CD14-positive monocyte (primary cell): ENCODE data around the gene AFDN. TPM values are rescaled to one million over a fixed set of nuclear protein-coding genes. Genes with fewer than 3 reads are reported as not detected.

Experiments
- DNase-seq, 3 donors: peaks; one replicate each; pipeline ENCODE4 v3.0.0-alpha.2; 2011 to 2022
- H2AFZ ChIP-seq: 2 replicates; pipeline ENCODE4 v1.6.0; 2012; ENCODE audit warnings: mild to moderate bottlenecking, low read depth, low read length, inconsistent platforms; ENCODE audit not compliant: insufficient read depth, poor library complexity, severe bottlenecking
- H3K27ac ChIP-seq, 2 donors: 1 replicate in 1 of 2; 2 replicates in 1 of 2; pipeline ENCODE4 v1.5.1; 2012 to 2013; ENCODE audit warnings: low read length in 2 of 2, control low read depth in 1 of 2, inconsistent platforms in 1 of 2, low read depth in 1 of 2, mild to moderate bottlenecking in 1 of 2
- H3K27me3 ChIP-seq, 2 donors: one replicate each; pipeline versions ENCODE4 v1.6.0 to v1.6.1; 2011 to 2013; ENCODE audit warnings: low read length in 2 of 2; ENCODE audit not compliant: control insufficient read depth in 2 of 2, insufficient read depth in 2 of 2
- H3K36me3 ChIP-seq, 2 donors: replicated peaks in 1 of 2; 1 replicate in 1 of 2; 2 replicates in 1 of 2; pipeline versions ENCODE4 v1.5.1 to v1.6.1; 2012 to 2013; ENCODE audit warnings: low read length in 2 of 2, control low read depth in 1 of 2, inconsistent platforms in 1 of 2, mild to moderate bottlenecking in 1 of 2; ENCODE audit not compliant: insufficient read depth in 2 of 2, control insufficient read depth in 1 of 2
- H3K4me1 ChIP-seq, 2 donors: 1 replicate in 1 of 2; 2 replicates in 1 of 2; pipeline versions ENCODE4 v1.5.1 to v1.6.1; 2012 to 2013; ENCODE audit warnings: low read length in 2 of 2, control low read depth in 1 of 2, inconsistent platforms in 1 of 2, mild to moderate bottlenecking in 1 of 2, moderate library complexity in 1 of 2; ENCODE audit not compliant: insufficient read depth in 2 of 2, control insufficient read depth in 1 of 2
- H3K4me2 ChIP-seq: replicated peaks from 2 replicates; pipeline ENCODE3; 2012; ENCODE audit warnings: low read length, moderate library complexity, mild to moderate bottlenecking; ENCODE audit not compliant: poor library complexity, severe bottlenecking; ENCODE audit errors: extremely low read depth
- H3K4me3 ChIP-seq, 3 experiments: fragments of 200-600 bp in 1 of 3; sonication (generic) in 1 of 3; replicated peaks in 1 of 3; 1 replicate in 2 of 3; 2 replicates in 1 of 3; pipeline ENCODE4 v1.5.1; 2011 to 2013; ENCODE audit warnings: low read length in 3 of 3, mild to moderate bottlenecking in 3 of 3, control low read depth in 2 of 3, low read depth in 2 of 3, inconsistent platforms in 1 of 3, moderate library complexity in 1 of 3
- H3K79me2 ChIP-seq: 2 replicates; pipeline ENCODE4 v1.6.0; 2012; ENCODE audit warnings: mild to moderate bottlenecking, control low read depth, inconsistent platforms, low read length, moderate library complexity; ENCODE audit not compliant: insufficient read depth
- H3K9ac ChIP-seq: 2 replicates; pipeline ENCODE4 v1.6.0; 2017; ENCODE audit warnings: low read length, mild to moderate bottlenecking; ENCODE audit not compliant: insufficient read depth, poor library complexity, severe bottlenecking
- H3K9me3 ChIP-seq, 2 donors: replicated peaks in 1 of 2; 1 replicate in 1 of 2; 2 replicates in 1 of 2; pipeline versions ENCODE4 v1.5.1 to v1.6.1; 2012 to 2013; ENCODE audit warnings: low read length in 2 of 2, control low read depth in 1 of 2; ENCODE audit not compliant: control insufficient read depth in 1 of 2, insufficient read depth in 1 of 2
- H4K20me1 ChIP-seq: 2 replicates; pipeline ENCODE4 v1.6.0; 2012; ENCODE audit warnings: mild to moderate bottlenecking, low read length, control low read depth, moderate library complexity; ENCODE audit not compliant: insufficient read depth
- H3K27ac Mint-ChIP-seq, 7 donors: one replicate each; pipeline ENCODE4 v1.8.0; 2020; ENCODE audit warnings: mild to moderate bottlenecking in 7 of 7, mixed read lengths in 7 of 7, moderate library complexity in 6 of 7, inconsistent platforms in 2 of 7
- H3K27me3 Mint-ChIP-seq, 3 donors: one replicate each; pipeline ENCODE4 v1.8.0; 2021 to 2022; ENCODE audit warnings: low read depth in 3 of 3, mild to moderate bottlenecking in 3 of 3, mixed read lengths in 3 of 3, moderate library complexity in 3 of 3, inconsistent platforms in 1 of 3
- H3K36me3 Mint-ChIP-seq, 2 donors: one replicate each; pipeline ENCODE4 v1.8.0; 2020; ENCODE audit warnings: mixed read lengths in 2 of 2, inconsistent platforms in 1 of 2, mild to moderate bottlenecking in 1 of 2
- H3K4me1 Mint-ChIP-seq: one replicate; pipeline ENCODE4 v1.8.0; 2020; ENCODE audit warnings: mild to moderate bottlenecking, mixed read lengths
- H3K4me3 Mint-ChIP-seq, 2 donors: one replicate each; pipeline ENCODE4 v1.8.0; 2020; ENCODE audit warnings: mild to moderate bottlenecking in 2 of 2, mixed read lengths in 2 of 2, moderate library complexity in 1 of 2
- H3K9me3 Mint-ChIP-seq, 7 donors: one replicate each; pipeline ENCODE4 v1.8.0; 2020 to 2022; ENCODE audit warnings: mixed read lengths in 7 of 7, mild to moderate bottlenecking in 6 of 7, moderate library complexity in 6 of 7, inconsistent platforms in 2 of 7
- CTCF ChIP-seq: fragments of 200-600 bp; IDR thresholded peaks from one replicate; pipeline ENCODE4 v1.8.0; 2022; ENCODE audit warnings: antibody characterized with exemption, mild to moderate bottlenecking
- WGBS: methylation state at CpG from one replicate; pipeline ENCODE4 v1.1.5; 2013; ENCODE audit warnings: missing lambda C conversion rate; ENCODE audit not compliant: insufficient coverage; 5-methylcytosine and 5-hydroxymethylcytosine counted together
- intact Hi-C, 2 donors: fragments of 100-400 bp; cut with micrococcal nuclease; formaldehyde crosslinking; loops; one replicate each; pipeline versions ENCODE4 v1.15.0 to v1.15.1; 2023
- polyA plus RNA-seq, 3 donors: library from polyadenylated mRNA; depleted of rRNA in 1 of 3; unstranded in 2 of 3; stranded (reverse) in 1 of 3; fragments of 300-500 nt in 2 of 3; fragments of >200 nt in 1 of 3; fragmentation: Illumina TruSeq in 2 of 3; gene quantifications; 1 replicate in 2 of 3; 2 replicates in 1 of 3; pipeline ENCODE4 v1.2.3, GENCODE V29; 2012 to 2021

AFDN gene
- polyA plus RNA-seq, 3 donors, result 0.03 to 1.5 TPM; not detected in 1

DNA sequence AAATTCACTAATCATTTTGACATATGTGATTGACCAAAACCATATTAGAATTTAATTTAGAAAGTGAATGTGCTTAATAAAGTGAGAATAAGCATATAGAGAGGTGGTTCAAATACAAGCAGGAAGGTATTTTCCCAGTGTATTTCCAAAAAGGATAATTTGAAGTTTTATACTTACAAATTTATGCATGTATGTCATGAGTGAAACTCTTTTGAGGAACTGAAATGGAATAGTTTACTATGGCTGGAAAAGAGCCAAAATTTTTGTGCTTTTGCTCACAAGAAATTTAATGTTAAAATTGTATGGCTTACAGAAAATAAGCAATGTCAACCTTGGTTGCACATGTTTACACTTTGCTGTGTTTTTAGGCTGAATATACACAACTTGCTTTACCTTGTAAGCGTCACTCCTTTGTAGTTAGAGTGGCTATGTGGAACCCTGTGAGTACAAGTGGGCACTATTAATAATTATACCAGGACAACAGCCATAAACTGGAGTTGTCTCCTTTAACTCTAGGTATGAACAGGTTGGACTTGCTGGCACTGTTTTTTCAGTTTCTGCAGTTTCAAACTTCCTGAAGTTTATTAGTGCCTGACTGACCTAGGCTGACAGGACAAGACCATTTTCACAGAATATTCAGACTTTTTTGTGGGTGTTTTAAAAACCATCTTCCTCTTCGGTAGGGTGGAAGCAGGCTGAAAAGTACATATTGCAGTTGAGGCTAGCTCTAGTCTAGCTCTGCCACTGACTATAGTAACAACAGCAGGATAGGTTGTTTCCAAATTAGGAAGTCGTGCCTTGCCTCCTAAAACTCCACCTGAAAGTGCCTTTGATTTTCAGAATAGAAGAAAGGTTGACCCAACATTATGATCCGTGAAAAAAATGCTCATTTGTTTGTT, 6.0 kb downstream of the AFDN start:
- Histone ChIP-seq H3K9me3 (peaks cover 0 to 6% of the 10 kb centered on the region in 2 donors), H3K4me1 (peaks cover 7 to 8% of the 10 kb centered on the region in 2 donors), H3K36me3 (no peaks in the 10 kb centered on the region), H3K27ac (no peak overlapping the region), H3K9ac (no peak overlapping the region), H2AFZ (no peak overlapping the region), H4K20me1 (no peaks in the 10 kb centered on the region), H3K79me2 (no peaks in the 10 kb centered on the region), H3K4me2 (no peak overlapping the region), H3K27me3 (peaks cover 42 to 66% of the 10 kb centered on the region in 2 donors), H3K4me3 (no peak overlapping the region)
- Mint-ChIP-seq H3K4me1 (peaks cover 9% of the 10 kb centered on the region), H3K27me3 (peaks cover 38 to 60% (median 47%) of the 10 kb centered on the region in 3 donors), H3K36me3 (peaks cover 0 to 3% of the 10 kb centered on the region in 2 donors), H3K27ac (no peak overlapping the region), H3K9me3 (peaks cover 0 to 16% (median 4%) of the 10 kb centered on the region in 7 donors), H3K4me3 (no peak overlapping the region)
- no peak for TF ChIP-seq CTCF
- DNase-seq, result no peak
- 0% methylated on average over 1 of the region's 4 CpGs for WGBS
- intact Hi-C loops, result no loop called here

DNA sequence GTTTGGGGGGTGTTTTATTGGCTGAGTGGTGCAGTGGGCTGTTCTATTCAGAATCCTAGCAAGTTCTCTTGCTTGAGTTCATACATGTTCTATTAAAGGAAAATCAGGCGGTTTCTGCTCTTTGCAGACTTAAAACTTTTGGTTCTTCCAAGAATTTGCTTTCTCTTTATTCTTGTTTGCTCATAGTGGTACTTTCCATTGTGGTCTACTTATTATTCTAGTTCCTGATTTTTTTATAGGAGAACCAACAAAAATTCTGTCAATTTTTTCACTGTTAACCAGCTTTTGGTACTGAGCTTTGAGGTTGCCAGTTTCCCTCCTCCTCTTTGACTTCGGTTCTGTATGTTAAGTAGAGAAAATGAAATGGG, 6.7 kb downstream of the AFDN start:
- peaks cover 0 to 1% of the 10 kb centered on the region in 2 donors for H3K36me3 Mint-ChIP-seq
- Histone ChIP-seq H3K4me2 (no peak overlapping the region), H3K27ac (no peak overlapping the region), H3K36me3 (no peaks in the 10 kb centered on the region), H3K9ac (no peak overlapping the region), H4K20me1 (no peaks in the 10 kb centered on the region), H3K27me3 (peaks cover 38 to 60% of the 10 kb centered on the region in 2 donors), H3K79me2 (no peaks in the 10 kb centered on the region), H3K9me3 (no peaks in the 10 kb centered on the region), H2AFZ (no peak overlapping the region), H3K4me1 (peaks cover 5 to 6% of the 10 kb centered on the region in 2 donors), H3K4me3 (no peak overlapping the region)
- peak in 2 of 3 donors; percentile 10 to 14 for DNase-seq
- H3K4me3 Mint-ChIP-seq, result no peak overlapping the region
- TF ChIP-seq CTCF, result no peak
- peaks cover 32 to 56% (median 44%) of the 10 kb centered on the region in 3 donors for H3K27me3 Mint-ChIP-seq
- H3K27ac Mint-ChIP-seq, result no peak overlapping the region
- H3K4me1 Mint-ChIP-seq, result peaks cover 4% of the 10 kb centered on the region
- intact Hi-C loops, result no loop called here
- no CpG with 5 or more reads among the region's 2 CpGs for WGBS
- peaks cover 0 to 12% (median 2%) of the 10 kb centered on the region in 7 donors for H3K9me3 Mint-ChIP-seq
